ENCODE data around the gene BCR.

BCR gene

GRCh38 chr22:23217171-23218052 lies 37.1 kb downstream of the BCR start:
- DNase-seq (ENCODE audit: low read depth in 2 of 2): no peak

GRCh38 chr22:23218053-23218866 lies 38.0 kb downstream of the BCR start:
- no peak for DNase-seq (ENCODE audit: low read depth in 2 of 2)

GRCh38 chr22:23218867-23219251 lies 38.5 kb downstream of the BCR start:
- DNase-seq (ENCODE audit: low read depth in 2 of 2): no peak

GRCh38 chr22:23219317-23219716 lies 39.0 kb downstream of the BCR start:
- no peak for DNase-seq (ENCODE audit: low read depth in 2 of 2)

GRCh38 chr22:23219822-23220484 lies 39.6 kb downstream of the BCR start:
- DNase-seq (ENCODE audit: low read depth in 2 of 2): peak in 1 of 2 donors; percentile 43

- no peak for DNase-seq (ENCODE audit: low read depth in 2 of 2)
Observed at GRCh38 chr22:23220485-23221350, 40.4 kb downstream of the BCR start.

- no peak for DNase-seq (ENCODE audit: low read depth in 2 of 2)
Observed at GRCh38 chr22:23221351-23221804, 41.1 kb downstream of the BCR start.

- no peak for DNase-seq (ENCODE audit: low read depth in 2 of 2)
Observed at GRCh38 chr22:23222033-23222792, 41.9 kb downstream of the BCR start.

GRCh38 chr22:23222793-23223568 lies 42.7 kb downstream of the BCR start:
- DNase-seq (ENCODE audit: low read depth in 2 of 2): no peak

GRCh38 chr22:23223569-23224317 lies 43.4 kb downstream of the BCR start:
- DNase-seq (ENCODE audit: low read depth in 2 of 2): no peak

- no peak for DNase-seq (ENCODE audit: low read depth in 2 of 2)
Observed at GRCh38 chr22:23224846-23225245, 44.5 kb downstream of the BCR start.

- DNase-seq (ENCODE audit: low read depth in 2 of 2): no peak
Observed at GRCh38 chr22:23225337-23225723, 45.0 kb downstream of the BCR start.

- DNase-seq (ENCODE audit: low read depth in 2 of 2): no peak
Observed at GRCh38 chr22:23225724-23226496, 45.6 kb downstream of the BCR start.

GRCh38 chr22:23226497-23226850 lies 46.2 kb downstream of the BCR start:
- no peak for DNase-seq (ENCODE audit: low read depth in 2 of 2)

GRCh38 chr22:23227380-23227779 lies 47.1 kb downstream of the BCR start:
- no peak for DNase-seq (ENCODE audit: low read depth in 2 of 2)

- no peak for DNase-seq (ENCODE audit: low read depth in 2 of 2)
Observed at GRCh38 chr22:23228503-23228902, 48.2 kb downstream of the BCR start.

- DNase-seq (ENCODE audit: low read depth in 2 of 2): no peak
Observed at GRCh38 chr22:23229646-23230045, 49.3 kb downstream of the BCR start.

- no peak for DNase-seq (ENCODE audit: low read depth in 2 of 2)
Observed at GRCh38 chr22:23230348-23231068, 50.2 kb downstream of the BCR start.
